WTC11 (cell line): ENCODE measurements around the gene VWA8. TPM values are rescaled to one million over a fixed set of nuclear protein-coding genes. Genes with fewer than 3 reads are reported as not detected.
A peak's percentile ranks its signal among the peaks of the same experiment; 100 is the strongest.

Experiments used
- ATAC-seq: fragments of 200-7000 bp; cut with Tn5 transposase; 2 replicates; pipeline ENCODE4 v1.10.0; 2021; ENCODE audit warnings: mild to moderate bottlenecking, moderate library complexity
- CTCF ChIA-PET: fragments of 300-600 bp; sonication (Branson Sonifier 250); formaldehyde crosslinking; loops from one replicate; lab custom pipeline; 2021; ENCODE audit warnings: antibody characterized with exemption; lab: Charles Lee
- POLR2A ChIA-PET: fragments of 350-600 bp; sonication (Branson Sonifier 250); formaldehyde crosslinking; loops from one replicate; lab custom pipeline; 2021; ENCODE audit warnings: antibody characterized with exemption; lab: Charles Lee
- DNase-seq: peaks from one replicate; pipeline ENCODE4 v3.0.0; 2021; ENCODE audit warnings: low spot score
- H3K27ac Mint-ChIP-seq: 2 replicates; pipeline ENCODE4 v1.8.0; 2021; ENCODE audit warnings: mixed read lengths
- H3K27me3 Mint-ChIP-seq: 2 replicates; pipeline ENCODE4 v1.8.0; 2021; ENCODE audit warnings: low read depth, mild to moderate bottlenecking, moderate library complexity, mixed read lengths
- H3K36me3 Mint-ChIP-seq: 2 replicates; pipeline ENCODE4 v1.8.0; 2021; ENCODE audit warnings: mixed read lengths
- H3K4me1 Mint-ChIP-seq: 2 replicates; pipeline ENCODE4 v1.8.0; 2022; ENCODE audit warnings: mixed read lengths
- H3K4me3 Mint-ChIP-seq: 2 replicates; pipeline ENCODE4 v1.8.0; 2021; ENCODE audit warnings: mild to moderate bottlenecking, moderate library complexity, mixed read lengths
- H3K9me3 Mint-ChIP-seq: 2 replicates; pipeline ENCODE4 v1.8.0; 2021; ENCODE audit warnings: mixed read lengths
- ATF1 ChIP-seq: sonication (generic); formaldehyde crosslinking; IDR thresholded peaks from 2 replicates; pipeline ENCODE4 v1.8.1; 2023; ENCODE audit warnings: mild to moderate bottlenecking, moderate library complexity, missing genetic modification reagents
- ATF3 ChIP-seq: sonication (generic); formaldehyde crosslinking; conservative IDR thresholded peaks from 2 replicates; pipeline ENCODE4 v1.8.1; 2022; ENCODE audit warnings: mild to moderate bottlenecking, missing genetic modification reagents
- CDX4 ChIP-seq: fragments of 250-450 bp; sonication (Bioruptor Pico); IDR thresholded peaks from 2 replicates; pipeline ENCODE4 v1.9.0; 2021; ENCODE audit warnings: moderate library complexity, mild to moderate bottlenecking, inconsistent platforms, borderline replicate concordance
- CREB1 ChIP-seq: sonication (generic); formaldehyde crosslinking; IDR thresholded peaks from 2 replicates; pipeline ENCODE4 v1.8.0; 2023; ENCODE audit warnings: mild to moderate bottlenecking, missing genetic modification reagents
- CTCF ChIP-seq: fragments of 200-600 bp; IDR thresholded peaks from 2 replicates; pipeline ENCODE4 v1.8.0; 2022; ENCODE audit warnings: antibody characterized with exemption
- ETV6 ChIP-seq: sonication (generic); formaldehyde crosslinking; IDR thresholded peaks from 2 replicates; pipeline ENCODE4 v1.8.1; 2022; ENCODE audit warnings: mild to moderate bottlenecking, missing genetic modification reagents
- FOXP1 ChIP-seq: sonication (generic); formaldehyde crosslinking; IDR thresholded peaks from 2 replicates; pipeline ENCODE4 v1.8.0; 2022; ENCODE audit warnings: missing genetic modification reagents, mild to moderate bottlenecking, moderate library complexity, borderline replicate concordance
- FOXP4 ChIP-seq: sonication (generic); formaldehyde crosslinking; IDR thresholded peaks from 2 replicates; pipeline ENCODE4 v1.8.0; 2022; ENCODE audit warnings: mild to moderate bottlenecking, missing genetic modification reagents
- GABPB1 ChIP-seq: sonication (generic); formaldehyde crosslinking; IDR thresholded peaks from 2 replicates; pipeline ENCODE4 v1.8.1; 2023; ENCODE audit warnings: mild to moderate bottlenecking, missing genetic modification reagents
- IRF1 ChIP-seq: sonication (generic); formaldehyde crosslinking; IDR thresholded peaks from 2 replicates; pipeline ENCODE4 v1.8.0; 2023; ENCODE audit warnings: missing genetic modification reagents
- RORB ChIP-seq: fragments of 250-450 bp; sonication (Bioruptor Pico); IDR thresholded peaks from 2 replicates; pipeline ENCODE4 v1.9.0; 2021; ENCODE audit warnings: mild to moderate bottlenecking
- ZNF512 ChIP-seq: sonication (generic); formaldehyde crosslinking; IDR thresholded peaks from 2 replicates; pipeline ENCODE4 v1.8.1; 2022; ENCODE audit warnings: missing genetic modification reagents, borderline replicate concordance
- total RNA-seq: library from RNA; stranded (reverse); gene quantifications from 3 replicates; pipeline ENCODE4 v1.2.3, GENCODE V29; 2021

Gene VWA8
- total RNA-seq, 1 experiment from 2014 or later = 19.9 TPM

- no peak overlapping the region for H3K4me3 Mint-ChIP-seq
- TF ChIP-seq ATF1 = no peak
- TF ChIP-seq CREB1 (CRISPR knock-in tag) = no peak
- TF ChIP-seq, all 79 proteins: peak for 0
- Mint-ChIP-seq H3K27me3 (no peaks in the 10 kb centered on the region), H3K9me3 (no peaks in the 10 kb centered on the region), H3K4me1 (peaks cover 8% of the 10 kb centered on the region), H3K36me3 (no peaks in the 10 kb centered on the region), H3K27ac (no peak overlapping the region)
- POLR2A ChIA-PET = no interaction called here
- CTCF ChIA-PET = no interaction called here
- no peak for ATAC-seq
- DNase-seq = no peak
Observed at GRCh38 chr13:41673640-41674039, 287.3 kb downstream of the VWA8 start.

GRCh38 chr13:41670873-41671443 lies 290.0 kb downstream of the VWA8 start:
- ATAC-seq = no peak
- POLR2A ChIA-PET = no interaction called here
- no peak overlapping the region for H3K27ac Mint-ChIP-seq
- TF ChIP-seq CDX4 (CRISPR knock-in tag) (no peak), RORB (CRISPR knock-in tag) (no peak), ETV6 (CRISPR knock-in tag) (no peak), FOXP1 (CRISPR knock-in tag) (no peak)
- TF ChIP-seq, all 79 proteins: peak for 0
- H3K36me3 Mint-ChIP-seq = no peaks in the 10 kb centered on the region
- peaks cover 3% of the 10 kb centered on the region; the same call in 1 of the 2 replicates for H3K4me1 Mint-ChIP-seq
- H3K9me3 Mint-ChIP-seq = no peaks in the 10 kb centered on the region
- DNase-seq = no peak
- no peaks in the 10 kb centered on the region for H3K27me3 Mint-ChIP-seq
- H3K4me3 Mint-ChIP-seq = no peak overlapping the region
- CTCF ChIA-PET = no interaction called here

- Mint-ChIP-seq H3K4me1 (peaks cover 3% of the 10 kb centered on the region; the same call in 1 of the 2 replicates), H3K27me3 (no peaks in the 10 kb centered on the region), H3K27ac (no peak overlapping the region), H3K9me3 (no peaks in the 10 kb centered on the region), H3K4me3 (no peak overlapping the region), H3K36me3 (no peaks in the 10 kb centered on the region)
- DNase-seq = no peak
- POLR2A ChIA-PET = no interaction called here
- TF ChIP-seq FOXP4 = no peak
- TF ChIP-seq GABPB1 (CRISPR knock-in tag) = 0 out of 2 replicates have a peak, but pooled peaks have one; percentile 27
- TF ChIP-seq CTCF = peak; percentile 32; the same call in 1 of the 2 replicates
- CTCF ChIA-PET = interaction anchor here (0.7 to 2.4 kb wide), 30 partner anchors 9 to 603 kb away, joined by 3 to 13 read pairs (median 4); partner anchors contain the start of genes AKAP11 and VWA8
- peak; percentile 99 for ATAC-seq
Observed at GRCh38 chr13:41668130-41668757, 292.7 kb downstream of the VWA8 start.

GRCh38 chr13:41666644-41667043 lies 294.3 kb downstream of the VWA8 start:
- H3K4me3 Mint-ChIP-seq = no peak overlapping the region
- no peak overlapping the region for H3K27ac Mint-ChIP-seq
- ChIA-PET CTCF (no interaction called here), POLR2A (no interaction called here)
- no peaks in the 10 kb centered on the region for H3K9me3 Mint-ChIP-seq
- DNase-seq = no peak
- TF ChIP-seq ATF3 (CRISPR knock-in tag) = no peak
- TF ChIP-seq ZNF512 (CRISPR knock-in tag) = no peak
- no peak for TF ChIP-seq IRF1 (CRISPR knock-in tag)
- no peaks in the 10 kb centered on the region for H3K36me3 Mint-ChIP-seq
- no peaks in the 10 kb centered on the region for H3K27me3 Mint-ChIP-seq
- H3K4me1 Mint-ChIP-seq = peaks cover 3% of the 10 kb centered on the region; the same call in 1 of the 2 replicates
- no peak for ATAC-seq
